IPS-NIHi7 (cell line): ENCODE measurements around the gene MYO1H.
"Not testable (repeated sequence)": the region's sequence is repeated elsewhere in the genome, so short reads cannot be mapped to it uniquely, and the experiment has no call there.

Source experiments
- DNase-seq: peaks from one replicate; pipeline ENCODE4 v3.0.0; 2012; ENCODE audit warnings: mixed read lengths; ENCODE audit errors: extremely low spot score

The MYO1H gene

GRCh38 chr12:109404841-109405240 lies 57.1 kb downstream of the MYO1H start:
- DNase-seq = not testable (repeated sequence)

- not testable (repeated sequence) for DNase-seq
Measured at GRCh38 chr12:109406147-109406546, 58.4 kb downstream of the MYO1H start.

DNA sequence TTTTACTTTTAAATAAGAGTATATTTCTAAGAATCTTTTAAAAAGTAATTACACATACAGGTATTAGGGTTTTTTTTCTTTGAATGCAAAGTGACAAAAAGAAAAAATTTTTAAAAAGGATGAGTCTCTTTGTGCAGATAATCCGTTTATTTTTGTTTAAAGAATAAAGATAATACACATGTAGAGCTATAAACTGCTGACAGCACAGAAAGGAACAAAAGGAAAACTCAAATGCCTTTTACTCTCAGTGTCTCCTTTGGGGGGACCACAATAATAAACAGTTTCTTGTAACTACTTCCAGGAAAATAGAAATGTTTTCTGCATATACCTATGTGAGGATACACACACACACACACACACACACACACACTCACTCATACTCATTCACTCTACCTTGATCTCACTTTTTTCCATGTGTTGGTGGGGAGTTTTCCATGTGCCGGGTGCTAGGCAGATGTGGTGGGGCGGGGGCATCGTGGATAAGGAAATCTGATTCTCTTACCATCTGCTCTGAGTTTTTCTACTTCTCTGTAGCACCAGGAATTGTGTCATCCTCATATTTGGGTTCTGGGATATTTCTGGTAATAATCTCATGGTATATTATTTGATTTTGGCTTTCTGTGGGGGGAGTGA lies 71.3 kb downstream of the MYO1H start:
- no peak for DNase-seq

DNA sequence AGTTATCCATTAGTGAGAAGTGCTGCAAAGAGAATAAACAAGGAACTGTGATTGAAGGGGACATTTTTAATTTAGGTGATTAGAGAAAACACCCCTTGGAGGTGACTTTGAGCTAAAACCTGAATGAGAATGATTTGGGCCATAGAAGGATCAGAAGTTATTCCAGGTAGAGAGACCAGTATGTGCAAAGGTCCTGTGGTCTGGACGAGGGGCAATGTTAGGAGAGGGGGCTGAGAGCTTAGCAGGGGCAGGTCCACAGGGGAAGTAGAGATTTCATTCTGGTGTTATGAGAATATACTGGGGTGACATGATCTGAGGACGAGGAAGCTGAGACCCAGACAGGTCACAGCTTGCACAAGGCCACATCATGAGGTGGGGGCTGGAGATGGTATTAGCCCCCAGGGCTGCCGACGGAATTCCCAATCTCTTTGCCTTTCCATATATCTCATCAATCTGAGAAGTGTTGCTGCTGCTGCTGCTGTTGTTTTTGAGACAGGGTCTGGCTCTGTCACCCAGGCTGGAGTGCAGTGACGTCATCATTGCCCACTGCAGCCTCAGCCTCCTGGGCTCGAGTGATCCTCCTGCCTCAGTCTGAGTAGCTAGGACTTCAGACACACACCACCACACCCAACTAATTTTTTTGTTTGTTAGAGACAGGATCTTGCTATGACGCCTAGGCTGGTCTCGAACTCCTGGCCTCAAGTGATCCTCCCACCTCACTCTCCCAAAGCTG lies 73.8 kb downstream of the MYO1H start:
- DNase-seq = no peak

GRCh38 chr12:109422251-109422650 lies 74.6 kb downstream of the MYO1H start:
- no peak for DNase-seq

GRCh38 chr12:109423392-109423791 lies 75.7 kb downstream of the MYO1H start:
- DNase-seq = no peak

GRCh38 chr12:109428037-109428629 lies 80.4 kb downstream of the MYO1H start:
- peak; percentile 88 for DNase-seq

- not testable (repeated sequence) for DNase-seq
Measured at GRCh38 chr12:109428804-109429203, 81.1 kb downstream of the MYO1H start.

DNA sequence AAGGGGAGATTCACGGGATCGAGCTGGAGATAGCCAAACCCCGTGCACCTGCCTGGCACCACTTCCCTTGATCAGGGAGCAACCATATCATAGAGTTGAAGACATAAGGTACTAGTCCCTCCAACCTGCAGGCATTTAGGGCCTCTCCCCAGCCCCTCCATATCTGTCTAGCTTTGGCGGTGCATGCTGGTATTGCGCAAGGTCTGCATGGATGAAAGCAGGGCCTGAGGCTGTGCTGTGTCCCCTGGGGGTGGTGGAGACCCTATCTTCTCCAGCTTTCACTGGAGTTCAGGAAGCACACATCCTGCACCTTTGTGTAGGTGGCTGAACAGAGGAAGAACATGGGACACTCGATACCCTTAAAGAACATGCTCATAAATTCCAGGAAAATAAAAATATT lies 82.5 kb downstream of the MYO1H start:
- no peak for DNase-seq

DNA sequence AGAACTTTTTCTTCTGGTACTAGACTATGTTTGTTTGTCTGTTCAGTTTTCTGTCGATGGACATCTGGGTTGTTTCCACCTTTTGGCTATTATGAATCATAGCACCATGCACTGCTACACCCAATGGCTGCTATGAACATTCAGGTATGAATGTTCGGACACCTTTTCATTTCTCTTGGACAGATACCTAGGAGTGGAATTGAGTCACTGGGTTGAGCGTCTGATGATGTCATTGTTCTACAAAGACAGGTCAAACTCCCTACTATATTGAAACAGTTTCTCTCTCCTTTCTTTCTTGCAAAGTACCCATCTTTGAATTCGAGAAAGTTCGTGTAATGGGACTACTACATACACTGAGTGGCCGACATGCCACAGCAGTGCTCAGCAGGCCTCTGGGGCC lies 84.7 kb downstream of the MYO1H start:
- no peak for DNase-seq

DNA sequence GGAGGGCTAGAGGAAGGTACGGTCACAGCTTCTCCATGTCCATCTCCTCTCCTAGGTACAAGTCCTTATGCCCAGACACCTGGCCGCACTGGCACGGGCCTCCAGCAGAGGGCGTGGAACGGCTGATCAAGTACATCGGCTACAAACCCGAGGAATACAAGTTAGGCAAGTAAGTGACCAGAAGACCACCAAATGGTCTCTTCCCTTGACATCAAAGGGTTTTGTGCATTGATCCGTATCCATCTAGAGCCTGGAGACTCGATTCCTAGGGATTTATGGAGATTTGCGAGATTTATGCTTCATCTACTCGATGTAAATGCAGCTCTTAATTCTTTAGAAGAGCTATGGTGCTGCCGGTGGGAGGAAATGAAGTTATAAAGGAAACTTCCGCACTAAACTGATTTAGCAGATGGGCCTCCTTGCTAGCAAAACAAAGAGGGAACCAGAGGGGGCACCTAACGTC lies 85.2 kb downstream of the MYO1H start:
- peak; percentile 79 for DNase-seq

DNA sequence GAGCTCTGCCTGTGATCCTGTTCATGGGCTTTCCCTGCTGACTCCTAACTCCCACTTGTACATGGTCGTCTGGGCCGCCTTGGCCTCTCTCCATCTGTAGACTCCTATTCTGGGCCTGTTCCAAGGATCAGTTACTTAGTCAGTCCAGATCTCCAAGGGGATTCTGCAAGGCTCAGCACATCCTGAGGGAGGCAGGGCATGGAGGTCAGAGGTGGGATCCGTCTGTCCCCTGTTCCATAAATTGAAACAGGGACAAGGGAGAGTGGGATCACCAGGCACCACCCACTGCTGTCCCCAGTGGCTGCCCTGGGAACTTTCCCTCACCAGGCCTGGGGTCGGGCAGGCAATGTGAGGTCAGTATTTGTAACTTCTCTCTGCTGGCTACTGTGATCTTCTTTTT lies 85.9 kb downstream of the MYO1H start:
- DNase-seq = peak; percentile 53

DNA sequence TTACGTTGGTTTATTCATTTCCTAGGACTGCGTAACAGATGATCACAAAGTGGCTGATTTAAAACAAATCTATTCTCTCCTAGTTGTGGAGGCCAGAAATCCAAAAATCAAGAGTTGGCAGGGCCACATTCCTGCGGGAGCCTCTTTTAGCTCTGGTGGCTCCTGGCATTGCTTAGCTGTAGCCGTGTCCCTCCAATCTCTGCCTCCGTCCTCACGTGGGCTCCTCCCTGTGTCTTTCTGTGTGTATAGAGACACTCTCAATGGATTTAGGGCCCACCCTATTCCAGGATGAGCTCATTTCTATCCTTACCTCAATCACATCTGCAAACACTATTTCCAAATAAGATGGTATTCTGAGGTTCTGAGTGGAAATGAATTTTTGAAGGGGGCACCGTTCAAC lies 86.9 kb downstream of the MYO1H start:
- DNase-seq = no peak

- DNase-seq = no peak
Measured at GRCh38 chr12:109435428-109436187, 87.9 kb downstream of the MYO1H start.

DNA sequence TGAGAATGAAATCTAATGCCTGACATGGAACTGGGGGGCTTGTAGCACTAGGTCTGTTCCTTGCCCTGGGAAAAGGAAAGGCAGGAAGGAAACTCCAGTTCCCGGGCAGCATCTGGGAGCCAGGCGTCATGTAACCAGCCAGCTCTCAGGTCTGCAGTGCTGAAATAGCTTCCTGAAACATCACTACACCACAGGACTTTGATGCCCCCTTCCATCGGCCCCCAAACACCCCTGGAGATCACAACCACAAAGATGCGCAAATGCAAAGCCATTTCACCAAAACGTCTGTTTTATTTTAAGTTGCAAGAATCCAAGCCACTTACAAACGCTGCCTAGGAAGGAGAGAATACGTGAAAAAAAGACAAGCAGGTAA lies 88.5 kb downstream of the MYO1H start:
- DNase-seq = no peak

GRCh38 chr12:109439181-109439580 lies 91.5 kb downstream of the MYO1H start:
- no peak for DNase-seq

DNA sequence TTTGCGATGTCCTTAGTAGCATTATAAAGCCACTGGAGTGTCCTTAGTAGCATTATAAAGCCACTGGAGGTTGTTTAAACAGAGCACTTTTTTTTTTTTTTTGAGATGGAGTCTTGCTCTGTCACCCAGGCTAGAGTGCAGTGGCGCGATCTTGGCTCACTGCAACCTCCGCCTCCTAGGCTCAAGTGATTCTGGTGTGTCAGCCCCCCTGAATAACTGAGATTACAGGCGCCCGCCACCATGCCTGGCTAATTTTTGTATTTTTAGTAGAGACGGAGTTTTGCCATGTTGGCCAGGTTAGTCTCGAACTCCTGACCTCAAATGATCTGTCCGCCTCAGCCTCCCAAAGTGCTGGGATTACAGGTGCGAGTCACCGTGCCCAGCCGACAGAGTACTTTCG lies 92.3 kb downstream of the MYO1H start:
- not testable (repeated sequence) for DNase-seq

GRCh38 chr12:109440851-109441490 lies 93.3 kb downstream of the MYO1H start:
- DNase-seq = no peak

DNA sequence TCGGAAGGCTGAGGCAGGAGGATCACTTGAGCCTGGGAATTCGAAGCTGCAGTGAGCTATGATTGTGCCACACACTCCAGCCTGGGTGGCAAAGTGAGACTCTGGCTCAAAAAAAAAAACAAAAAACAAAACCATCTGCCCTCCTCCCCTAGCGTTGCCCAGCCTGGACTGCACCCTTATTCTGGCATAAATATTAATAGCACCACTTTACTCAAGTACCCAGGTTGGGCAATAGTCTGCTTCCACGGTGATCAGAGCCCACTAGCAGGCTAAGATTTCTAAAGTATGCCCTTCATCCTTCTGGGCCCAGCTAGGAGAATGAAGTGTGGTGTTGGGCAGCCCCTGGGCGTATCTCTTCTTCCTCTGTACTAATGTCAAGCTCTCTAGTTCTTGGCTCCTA lies 96.1 kb downstream of the MYO1H start:
- no peak for DNase-seq

GRCh38 chr12:109444259-109444658 lies 96.6 kb downstream of the MYO1H start:
- DNase-seq = no peak

GRCh38 chr12:109445191-109445609 lies 97.5 kb downstream of the MYO1H start:
- no peak for DNase-seq

DNA sequence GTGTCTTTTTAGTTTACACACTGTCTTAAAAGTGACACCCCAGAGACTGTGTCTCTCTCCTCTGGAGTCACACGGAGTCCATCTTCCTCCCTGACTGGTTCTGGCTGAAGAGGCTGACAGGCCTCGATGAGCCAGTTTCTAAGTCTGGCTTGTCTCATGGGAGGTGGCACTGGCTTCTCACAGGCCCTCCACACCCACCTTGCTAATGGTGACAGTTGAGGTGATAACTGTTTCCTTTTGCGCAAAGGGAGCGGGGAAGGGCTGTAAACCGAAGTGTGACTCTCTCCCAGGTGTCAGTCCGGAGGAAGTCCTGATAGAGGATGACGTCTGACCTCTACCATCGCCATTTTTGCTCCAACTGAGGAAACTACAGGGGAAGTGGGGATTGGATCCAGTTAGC lies 99.2 kb downstream of the MYO1H start:
- no peak for DNase-seq
